Ovary (tissue), 3 donors: ENCODE data around the gene CENPO.

ENCODE experiments used
- CTCF ChIP-seq, 3 donors: fragments of 450-650 bp in 2 of 3; fragments of 200-600 bp in 1 of 3; IDR thresholded peaks; one replicate each; pipeline versions ENCODE4 v1.5.1 to v1.8.0; 2016 to 2022; ENCODE audit warnings: antibody characterized with exemption in 3 of 3, mild to moderate bottlenecking in 1 of 3
- EP300 ChIP-seq: sonication (generic); formaldehyde crosslinking; IDR thresholded peaks from one replicate; pipeline ENCODE4 v1.6.1; 2017; ENCODE audit warnings: antibody characterized with exemption
- donor health status: DM: no; HTN: no; CAD: no.

DNA sequence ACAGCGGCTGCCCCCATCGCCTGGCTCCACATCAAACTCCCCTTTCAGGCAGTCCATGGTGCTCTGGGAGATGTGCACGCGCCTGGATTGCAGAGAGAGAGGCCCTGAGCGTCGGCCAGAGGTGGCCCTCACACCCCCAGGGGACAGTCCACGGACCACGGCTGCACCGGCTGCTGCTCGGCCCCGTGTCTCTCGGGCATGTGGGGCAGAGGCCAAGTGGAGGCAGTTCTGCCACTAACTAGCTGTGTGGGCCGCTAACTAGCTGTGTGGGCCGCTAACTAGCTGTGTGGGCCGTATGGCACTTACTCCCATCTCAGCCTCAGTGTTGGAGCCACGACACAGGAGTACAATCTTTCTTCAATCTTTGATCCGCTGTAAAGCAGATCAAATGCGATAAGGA, 45.3 kb downstream of the CENPO start:
- TF ChIP-seq CTCF (IDR thresholded peaks at IDR 0.05) = no peak
- TF ChIP-seq EP300 = no peak
